Measurements from ENCODE around the gene OTOG. TPM values are rescaled to one million over a fixed set of nuclear protein-coding genes. Genes with fewer than 3 reads are reported as not detected.

The OTOG gene
- total and polyA plus RNA-seq, 2 donors (not counting 1 experiment from before 2014, with no cell fraction given): not detected

DNA sequence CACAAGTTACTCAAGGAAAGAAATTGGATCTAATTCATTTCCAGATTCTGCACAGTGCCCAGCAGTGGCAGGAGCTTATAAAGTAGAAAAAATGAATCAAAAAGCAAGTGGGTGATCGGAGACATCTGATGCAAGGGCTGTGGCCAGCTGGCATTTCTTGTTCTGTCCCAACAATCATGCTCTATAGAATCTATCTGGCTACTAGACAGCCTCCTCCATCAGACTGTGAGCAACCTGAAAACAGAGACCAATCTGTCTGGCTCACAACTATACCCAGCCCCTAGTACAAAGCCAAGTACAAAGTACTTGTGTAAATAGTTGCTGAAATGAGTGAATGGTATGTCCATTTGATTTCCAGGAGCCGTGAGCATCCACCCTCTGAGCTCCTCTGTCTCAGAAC lies 14.3 kb upstream of the OTOG start:
- Histone ChIP-seq H3K4me3 (ENCODE audit: control extremely low read depth in 1 of 5, extremely low read depth in 1 of 5, insufficient read depth in 1 of 5, low read depth in 2 of 5, low read length in 4 of 5) (no peak overlapping the region), H3K4me1 (ENCODE audit: control insufficient read depth in 2 of 2, insufficient read depth in 2 of 2, low read length in 2 of 2) (no peaks in the 10 kb centered on the region), H2AFZ (ENCODE audit: insufficient read depth, low read depth, low read length, poor library complexity, severe bottlenecking) (no peak overlapping the region), H3K9ac (ENCODE audit: low read length) (no peak overlapping the region), H3K4me2 (replicated peaks; ENCODE audit: low read depth, low read length, poor library complexity, severe bottlenecking) (no peak overlapping the region), H3K79me2 (ENCODE audit: control insufficient read depth, insufficient read depth, low read length) (no peaks in the 10 kb centered on the region), H3K27ac (ENCODE audit: low read length in 2 of 2) (no peak overlapping the region), H3K9me3 (ENCODE audit: control extremely low read depth in 1 of 3, control insufficient read depth in 2 of 3, insufficient read depth in 1 of 3, low read length in 2 of 3) (no peaks in the 10 kb centered on the region), H3K36me3 (replicated peaks in 1 of 2; ENCODE audit: control extremely low read depth in 1 of 2, control insufficient read depth in 1 of 2, extremely low read depth in 1 of 2, insufficient read depth in 2 of 2, low read length in 1 of 2) (no peaks in the 10 kb centered on the region), H3K27me3 (replicated peaks in 1 of 4; ENCODE audit: control extremely low read depth in 1 of 4, control insufficient read depth in 3 of 4, insufficient read depth in 4 of 4, low read length in 3 of 4) (no peaks in the 10 kb centered on the region), H4K20me1 (ENCODE audit: control insufficient read depth, insufficient read depth, low read length, poor library complexity, severe bottlenecking) (no peaks in the 10 kb centered on the region)
- Mint-ChIP-seq H3K4me3 (no peak overlapping the region), H3K27ac (no peak overlapping the region), H3K9me3 (ENCODE audit: insufficient read depth) (no peaks in the 10 kb centered on the region), H3K4me1 (no peaks in the 10 kb centered on the region), H3K27me3 (peaks cover 7% of the 10 kb centered on the region)
- ChIA-PET POLR2A (no interaction called here), CTCF (interaction anchor here (0.9 kb wide), 1 partner anchor 10 kb away, joined by 3 read pairs; no protein-coding TSS in a partner anchor)
- no CpG with 5 or more reads among the region's 2 CpGs for WGBS (ENCODE audit: insufficient coverage)
- DNase-seq (no peak), ATAC-seq (ENCODE audit: low read depth) (no peak)
- intact Hi-C loops (cut with micrococcal nuclease): no loop called here
- no peak for TF ChIP-seq EZH2 (IDR thresholded peaks at IDR 0.05; ENCODE audit: borderline replicate concordance, insufficient read depth, low read depth, low read length, poor library complexity, severe bottlenecking)
- TF ChIP-seq, protein P1, sequence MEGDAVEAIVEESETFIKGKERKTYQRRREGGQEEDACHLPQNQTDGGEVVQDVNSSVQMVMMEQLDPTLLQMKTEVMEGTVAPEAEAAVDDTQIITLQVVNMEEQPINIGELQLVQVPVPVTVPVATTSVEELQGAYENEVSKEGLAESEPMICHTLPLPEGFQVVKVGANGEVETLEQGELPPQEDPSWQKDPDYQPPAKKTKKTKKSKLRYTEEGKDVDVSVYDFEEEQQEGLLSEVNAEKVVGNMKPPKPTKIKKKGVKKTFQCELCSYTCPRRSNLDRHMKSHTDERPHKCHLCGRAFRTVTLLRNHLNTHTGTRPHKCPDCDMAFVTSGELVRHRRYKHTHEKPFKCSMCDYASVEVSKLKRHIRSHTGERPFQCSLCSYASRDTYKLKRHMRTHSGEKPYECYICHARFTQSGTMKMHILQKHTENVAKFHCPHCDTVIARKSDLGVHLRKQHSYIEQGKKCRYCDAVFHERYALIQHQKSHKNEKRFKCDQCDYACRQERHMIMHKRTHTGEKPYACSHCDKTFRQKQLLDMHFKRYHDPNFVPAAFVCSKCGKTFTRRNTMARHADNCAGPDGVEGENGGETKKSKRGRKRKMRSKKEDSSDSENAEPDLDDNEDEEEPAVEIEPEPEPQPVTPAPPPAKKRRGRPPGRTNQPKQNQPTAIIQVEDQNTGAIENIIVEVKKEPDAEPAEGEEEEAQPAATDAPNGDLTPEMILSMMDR (IDR thresholded peaks at IDR 0.05): no peak

DNA sequence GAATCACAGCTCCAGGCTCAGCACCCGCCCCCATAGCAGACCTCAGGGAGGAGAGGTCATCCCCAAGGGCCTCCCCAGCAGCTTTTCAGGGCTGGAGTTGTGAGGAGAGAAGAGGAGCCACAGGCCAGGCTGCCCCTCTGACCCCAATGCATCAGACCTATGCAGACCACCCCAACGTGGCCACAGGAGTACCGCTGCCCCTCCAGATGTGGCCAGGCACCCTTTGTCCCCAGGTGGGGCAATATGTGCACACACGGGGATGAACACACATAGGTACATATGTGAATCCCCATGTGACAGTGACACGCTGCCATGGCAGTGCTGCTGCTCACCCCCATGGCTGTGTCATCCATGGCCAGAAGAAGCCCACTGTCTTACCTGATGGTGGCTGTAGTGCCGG lies 13.7 kb upstream of the OTOG start:
- Histone ChIP-seq H3K4me1 (ENCODE audit: control insufficient read depth in 2 of 2, insufficient read depth in 2 of 2, low read length in 2 of 2) (no peaks in the 10 kb centered on the region), H3K9ac (ENCODE audit: low read length) (no peak overlapping the region), H3K27me3 (replicated peaks in 1 of 4; ENCODE audit: control extremely low read depth in 1 of 4, control insufficient read depth in 3 of 4, insufficient read depth in 4 of 4, low read length in 3 of 4) (no peaks in the 10 kb centered on the region), H4K20me1 (ENCODE audit: control insufficient read depth, insufficient read depth, low read length, poor library complexity, severe bottlenecking) (no peaks in the 10 kb centered on the region), H3K79me2 (ENCODE audit: control insufficient read depth, insufficient read depth, low read length) (no peaks in the 10 kb centered on the region), H3K4me2 (replicated peaks; ENCODE audit: low read depth, low read length, poor library complexity, severe bottlenecking) (no peak overlapping the region), H3K27ac (ENCODE audit: low read length in 2 of 2) (no peak overlapping the region), H3K36me3 (replicated peaks in 1 of 2; ENCODE audit: control extremely low read depth in 1 of 2, control insufficient read depth in 1 of 2, extremely low read depth in 1 of 2, insufficient read depth in 2 of 2, low read length in 1 of 2) (no peaks in the 10 kb centered on the region), H2AFZ (ENCODE audit: insufficient read depth, low read depth, low read length, poor library complexity, severe bottlenecking) (no peak overlapping the region), H3K4me3 (ENCODE audit: control extremely low read depth in 1 of 5, extremely low read depth in 1 of 5, insufficient read depth in 1 of 5, low read depth in 2 of 5, low read length in 4 of 5) (no peak overlapping the region), H3K9me3 (ENCODE audit: control extremely low read depth in 1 of 3, control insufficient read depth in 2 of 3, insufficient read depth in 1 of 3, low read length in 2 of 3) (no peaks in the 10 kb centered on the region)
- no peak for DNase-seq
- H3K9me3 Mint-ChIP-seq (ENCODE audit: insufficient read depth): no peaks in the 10 kb centered on the region
- no peak overlapping the region for H3K4me3 Mint-ChIP-seq
- POLR2A ChIA-PET: interaction anchor here (0.6 kb wide), 1 partner anchor 1093 kb away, joined by 3 read pairs; no protein-coding TSS in a partner anchor
- CTCF ChIA-PET: no interaction called here
- no peak for TF ChIP-seq EZH2 (IDR thresholded peaks at IDR 0.05; ENCODE audit: borderline replicate concordance, insufficient read depth, low read depth, low read length, poor library complexity, severe bottlenecking)
- TF ChIP-seq, protein P1 (IDR thresholded peaks at IDR 0.05): no peak
- H3K27ac Mint-ChIP-seq: no peak overlapping the region
- peaks cover 7% of the 10 kb centered on the region for H3K27me3 Mint-ChIP-seq
- intact Hi-C loops (cut with micrococcal nuclease): no loop called here
- ATAC-seq (ENCODE audit: low read depth): no peak
- no peaks in the 10 kb centered on the region for H3K4me1 Mint-ChIP-seq
- 83% methylated on average over 5 of the region's 6 CpGs for WGBS (ENCODE audit: insufficient coverage)
